ENCODE results near the gene UBA6.

- TF ChIP-seq POLR2A (IDR thresholded peaks at IDR 0.05; ENCODE audit: low read length) (peak; percentile 50), GATA1 (IDR thresholded peaks at IDR 0.05; ENCODE audit: low read depth, low read length) (no peak)
Observed at GRCh38 chr4:67571975-67572374, 129.0 kb downstream of the UBA6 start.
